HepG2 (cell line): ENCODE data around the gene GPAM. TPM values are rescaled to one million over a fixed set of nuclear protein-coding genes. Genes with fewer than 3 reads are reported as not detected.

Experiments used
- ATF2 ChIP-seq: sonication (generic); formaldehyde crosslinking; IDR thresholded peaks from 2 replicates; pipeline ENCODE4 v1.4.0; 2020; ENCODE audit warnings: missing genetic modification reagents
- GTF3A ChIP-seq: sonication (generic); formaldehyde crosslinking; conservative IDR thresholded peaks from 2 replicates; pipeline ENCODE4 v1.4.0; 2020; ENCODE audit warnings: mild to moderate bottlenecking, missing genetic modification reagents
- HDAC1 ChIP-seq: sonication (generic); formaldehyde crosslinking; IDR thresholded peaks from 2 replicates; pipeline ENCODE4 v1.5.1; 2020; ENCODE audit warnings: mild to moderate bottlenecking, missing genetic modification reagents
- HNF4A ChIP-seq: sonication (generic); formaldehyde crosslinking; IDR thresholded peaks from 2 replicates; pipeline ENCODE4 v1.4.0; 2020; ENCODE audit warnings: missing genetic modification reagents
- KDM3A ChIP-seq: IDR thresholded peaks from 2 replicates; pipeline ENCODE4 v1.6.1; 2018; ENCODE audit warnings: low read depth, missing compliant biosample characterization
- REPIN1 ChIP-seq: sonication (generic); formaldehyde crosslinking; IDR thresholded peaks from 2 replicates; pipeline ENCODE4 v1.8.0; 2022; ENCODE audit warnings: missing genetic modification reagents, low read depth, mild to moderate bottlenecking, borderline replicate concordance
- TOE1 ChIP-seq: sonication (generic); formaldehyde crosslinking; IDR thresholded peaks from 2 replicates; pipeline ENCODE4 v1.4.0; 2020; ENCODE audit warnings: mild to moderate bottlenecking, missing genetic modification reagents
- ZBTB10 ChIP-seq: sonication (generic); formaldehyde crosslinking; IDR thresholded peaks from 2 replicates; pipeline ENCODE4 v1.4.0; 2020; ENCODE audit warnings: missing genetic modification reagents, borderline replicate concordance
- ZBTB3 ChIP-seq: sonication (generic); formaldehyde crosslinking; IDR thresholded peaks from 2 replicates; pipeline ENCODE4 v1.4.0; 2020; ENCODE audit warnings: low read depth, mild to moderate bottlenecking, moderate library complexity, missing genetic modification reagents, borderline replicate concordance
- ZBTB39 ChIP-seq: sonication (generic); formaldehyde crosslinking; IDR thresholded peaks from 2 replicates; pipeline ENCODE4 v1.5.0; 2020; ENCODE audit warnings: missing genetic modification reagents
- ZMYM2 ChIP-seq: sonication (generic); formaldehyde crosslinking; IDR thresholded peaks from 2 replicates; pipeline ENCODE4 v1.8.0; 2022; ENCODE audit warnings: mild to moderate bottlenecking, missing genetic modification reagents
- ZNF281 ChIP-seq: sonication (generic); formaldehyde crosslinking; IDR thresholded peaks from 2 replicates; pipeline ENCODE4 v1.4.0; 2020; ENCODE audit warnings: missing genetic modification reagents, borderline replicate concordance
- ZNF33A ChIP-seq: sonication (generic); formaldehyde crosslinking; IDR thresholded peaks from 2 replicates; pipeline ENCODE4 v1.5.1; 2020; ENCODE audit warnings: missing genetic modification reagents, mild to moderate bottlenecking, moderate library complexity, borderline replicate concordance
- ZNF510 ChIP-seq: sonication (generic); formaldehyde crosslinking; IDR thresholded peaks from 2 replicates; pipeline ENCODE4 v1.4.0; 2020; ENCODE audit warnings: low read depth, mild to moderate bottlenecking, missing genetic modification reagents
- ZNF615 ChIP-seq: sonication (generic); formaldehyde crosslinking; IDR thresholded peaks from 2 replicates; pipeline ENCODE4 v1.5.0; 2020; ENCODE audit warnings: mild to moderate bottlenecking, missing genetic modification reagents, borderline replicate concordance
- ZNF639 ChIP-seq: conservative IDR thresholded peaks from 2 replicates; pipeline ENCODE4 v1.6.1; 2018; ENCODE audit warnings: missing genetic modification reagents
- ZNF83 ChIP-seq: sonication (generic); formaldehyde crosslinking; IDR thresholded peaks from 2 replicates; pipeline ENCODE4 v1.4.0; 2020; ENCODE audit warnings: missing genetic modification reagents, mild to moderate bottlenecking, borderline replicate concordance
- polyA plus RNA-seq, 8 experiments: library from polyadenylated mRNA; depleted of rRNA in 3 of 8; stranded (reverse) in 7 of 8; unstranded in 1 of 8; fragments of >200 nt; fragmentation: Illumina TruSeq in 4 of 8; extraction: Trizol in 4 of 8; gene quantifications; 2 replicates each; pipeline versions ENCODE4 v1.2.1 to v1.2.3, GENCODE V29; 2011 to 2016; ENCODE audit warnings: low read depth in 4 of 8, missing spikeins in 1 of 8, mixed read lengths in 1 of 8; ENCODE audit not compliant: insufficient read depth in 1 of 8
- total RNA-seq, 5 experiments: library from RNA; depleted of rRNA; stranded (reverse); fragments of >200 nt; fragmentation: Illumina TruSeq; extraction: Trizol; gene quantifications; 2 replicates each; pipeline ENCODE4 v1.2.3, GENCODE V29; 2016; ENCODE audit warnings: low read depth in 1 of 5

GPAM gene
- total and polyA plus RNA-seq, 2 of the 13 experiments (the other 11 are each of a cell fraction or from before 2014, with no cell fraction given) = 36.8 to 140 TPM

GRCh38 chr10:112224933-112225529 lies 41.5 kb upstream of the GPAM start (continued):
- no peak for TF ChIP-seq ZNF281 (CRISPR knock-in tag)
- TF ChIP-seq ZBTB39 (CRISPR knock-in tag) = no peak
- no peak for TF ChIP-seq REPIN1
- no peak for TF ChIP-seq GTF3A
- TF ChIP-seq ZNF33A (CRISPR knock-in tag) = no peak
- no peak for TF ChIP-seq ZBTB3 (CRISPR knock-in tag)
- TF ChIP-seq ZMYM2 = no peak
- no peak for TF ChIP-seq HNF4A (CRISPR knock-in tag)
- no peak for TF ChIP-seq ATF2 (CRISPR knock-in tag)
- no peak for TF ChIP-seq KDM3A (CRISPR knock-in tag)
- TF ChIP-seq ZBTB10 (CRISPR knock-in tag) = no peak
- no peak for TF ChIP-seq ZNF615 (CRISPR knock-in tag)
- no peak for TF ChIP-seq HDAC1 (CRISPR knock-in tag)
- no peak for TF ChIP-seq ZNF639 (CRISPR knock-in tag)
- TF ChIP-seq ZNF83 = no peak
- TF ChIP-seq ZNF510 (CRISPR knock-in tag) = no peak
- TF ChIP-seq TOE1 (CRISPR knock-in tag) = no peak
